Keratinocyte (primary cell): ENCODE results near the gene PRPF40B. TPM values are rescaled to one million over a fixed set of nuclear protein-coding genes. Genes with fewer than 3 reads are reported as not detected.

ENCODE experiments used
- DNase-seq: peaks from one replicate; pipeline ENCODE4 v3.0.0-alpha.2; 2011; ENCODE audit warnings: low read depth, missing footprints, low spot score
- FAIRE-seq: peaks from 2 replicates; lab custom pipeline; 2011; peaks lifted over from hg19 to GRCh38; lab: Jason Lieb, UNC
- H2AFZ ChIP-seq: 2 replicates; pipeline ENCODE4 v1.6.0; 2012; ENCODE audit warnings: low read length, control low read depth, inconsistent platforms; ENCODE audit not compliant: control insufficient read depth
- H3K27ac ChIP-seq: 2 replicates; pipeline ENCODE4 v1.5.1; 2011; ENCODE audit warnings: low read length; ENCODE audit not compliant: control insufficient read depth, insufficient read depth
- H3K27me3 ChIP-seq: 3 replicates; pipeline ENCODE4 v1.6.0; 2011; ENCODE audit warnings: low read length; ENCODE audit not compliant: control insufficient read depth, insufficient read depth; ENCODE audit errors: extremely low read depth
- H3K36me3 ChIP-seq, 2 experiments: 2 replicates in 1 of 2; 3 replicates in 1 of 2; pipeline ENCODE4 v1.5.1; 2011; ENCODE audit warnings: low read length in 2 of 2, mild to moderate bottlenecking in 1 of 2; ENCODE audit not compliant: control insufficient read depth in 2 of 2, insufficient read depth in 2 of 2; ENCODE audit errors: extremely low read depth in 1 of 2
- H3K4me1 ChIP-seq: 3 replicates; pipeline ENCODE4 v1.5.1; 2011; ENCODE audit warnings: low read length; ENCODE audit not compliant: control insufficient read depth, insufficient read depth; ENCODE audit errors: extremely low read depth
- H3K4me2 ChIP-seq: 3 replicates; pipeline ENCODE4 v1.6.0; 2011; ENCODE audit warnings: low read depth, low read length; ENCODE audit not compliant: control insufficient read depth, insufficient read depth; ENCODE audit errors: extremely low read depth
- H3K4me3 ChIP-seq, 3 experiments: fragments of 200-600 bp in 1 of 3; sonication (generic) in 1 of 3; 2 replicates in 2 of 3; 3 replicates in 1 of 3; pipeline ENCODE4 v1.5.1; 2011 to 2016; ENCODE audit warnings: low read length in 3 of 3, mild to moderate bottlenecking in 3 of 3, control low read depth in 2 of 3, inconsistent platforms in 1 of 3, low read depth in 1 of 3, mixed read lengths in 1 of 3, mixed run types in 1 of 3, moderate library complexity in 1 of 3; ENCODE audit not compliant: control insufficient read depth in 2 of 3, insufficient read depth in 2 of 3; ENCODE audit errors: extremely low read depth in 1 of 3
- H3K79me2 ChIP-seq: 2 replicates; pipeline ENCODE4 v1.6.0; 2012; ENCODE audit warnings: low read length; ENCODE audit not compliant: control insufficient read depth, insufficient read depth
- H3K9ac ChIP-seq: 3 replicates; pipeline ENCODE4 v1.6.0; 2011; ENCODE audit warnings: low read length; ENCODE audit not compliant: control insufficient read depth, insufficient read depth; ENCODE audit errors: extremely low read depth
- H3K9me1 ChIP-seq: 3 replicates; pipeline ENCODE4 v1.6.0; 2011; ENCODE audit warnings: low read length; ENCODE audit not compliant: control insufficient read depth, insufficient read depth; ENCODE audit errors: extremely low read depth
- H3K9me3 ChIP-seq: 2 replicates; pipeline ENCODE4 v1.5.1; 2012; ENCODE audit warnings: low read depth, low read length; ENCODE audit not compliant: control insufficient read depth
- H4K20me1 ChIP-seq: 3 replicates; pipeline ENCODE4 v1.6.0; 2011; ENCODE audit warnings: low read length; ENCODE audit not compliant: control insufficient read depth, insufficient read depth; ENCODE audit errors: extremely low read depth
- EZH2 ChIP-seq: IDR thresholded peaks from one replicate; pipeline ENCODE4 v1.6.1; 2012; ENCODE audit warnings: inconsistent platforms, mild to moderate bottlenecking, low read length, moderate library complexity
- dilution Hi-C: fragments of 300-500 bp; cut with MboI; formaldehyde crosslinking; loops from one replicate; pipeline ENCODE4 v1.7.0; 2020; ENCODE audit warnings: low sequenced_read_pairs; ENCODE audit not compliant: extremely low pct_ligation_motif_present
- polyA plus RNA-seq, 5 experiments: library from polyadenylated mRNA; depleted of rRNA in 3 of 5; stranded (reverse) in 3 of 5; stranded (forward) in 1 of 5; unstranded in 1 of 5; fragments of >200 nt; gene quantifications; 1 replicate in 1 of 5; 2 replicates in 3 of 5; 3 replicates in 1 of 5; pipeline versions ENCODE4 v1.2.1 to v1.2.3, GENCODE V29; 2011 to 2012; ENCODE audit warnings: missing spikeins in 2 of 5, low read depth in 1 of 5, low replicate concordance in 1 of 5
- TF ChIP-seq, protein P1 (sequence below), 3 experiments: IDR thresholded peaks in 1 of 3; conservative IDR thresholded peaks in 1 of 3; optimal IDR thresholded peaks in 1 of 3; 2 replicates in 2 of 3; 3 replicates in 1 of 3; pipeline versions ENCODE3 to v1.5.1; 2011; ENCODE audit warnings: low read length in 3 of 3, mild to moderate bottlenecking in 3 of 3, moderate library complexity in 2 of 3, control low read depth in 1 of 3, inconsistent platforms in 1 of 3; ENCODE audit not compliant: insufficient read depth in 2 of 3; ENCODE audit errors: extremely low read depth in 1 of 3

PRPF40B gene
- polyA plus RNA-seq, 1 donor (not counting 4 experiments of a cell fraction or from before 2014, with no cell fraction given), result 12.7 TPM

- H4K20me1 ChIP-seq, result no peaks in the 10 kb centered on the region
- dilution Hi-C loops, result no loop called here
- no peak overlapping the region for H3K4me3 ChIP-seq
- H2AFZ ChIP-seq, result no peak overlapping the region
- H3K4me2 ChIP-seq, result no peak overlapping the region
- no peak for DNase-seq
- peaks cover 11 to 28% of the 10 kb centered on the region in 2 experiments for H3K36me3 ChIP-seq
- TF ChIP-seq, protein P1, sequence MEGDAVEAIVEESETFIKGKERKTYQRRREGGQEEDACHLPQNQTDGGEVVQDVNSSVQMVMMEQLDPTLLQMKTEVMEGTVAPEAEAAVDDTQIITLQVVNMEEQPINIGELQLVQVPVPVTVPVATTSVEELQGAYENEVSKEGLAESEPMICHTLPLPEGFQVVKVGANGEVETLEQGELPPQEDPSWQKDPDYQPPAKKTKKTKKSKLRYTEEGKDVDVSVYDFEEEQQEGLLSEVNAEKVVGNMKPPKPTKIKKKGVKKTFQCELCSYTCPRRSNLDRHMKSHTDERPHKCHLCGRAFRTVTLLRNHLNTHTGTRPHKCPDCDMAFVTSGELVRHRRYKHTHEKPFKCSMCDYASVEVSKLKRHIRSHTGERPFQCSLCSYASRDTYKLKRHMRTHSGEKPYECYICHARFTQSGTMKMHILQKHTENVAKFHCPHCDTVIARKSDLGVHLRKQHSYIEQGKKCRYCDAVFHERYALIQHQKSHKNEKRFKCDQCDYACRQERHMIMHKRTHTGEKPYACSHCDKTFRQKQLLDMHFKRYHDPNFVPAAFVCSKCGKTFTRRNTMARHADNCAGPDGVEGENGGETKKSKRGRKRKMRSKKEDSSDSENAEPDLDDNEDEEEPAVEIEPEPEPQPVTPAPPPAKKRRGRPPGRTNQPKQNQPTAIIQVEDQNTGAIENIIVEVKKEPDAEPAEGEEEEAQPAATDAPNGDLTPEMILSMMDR (optimal IDR thresholded peaks at IDR 0.05 in 1 of 3, IDR thresholded peaks at IDR 0.05 in 1 of 3, conservative IDR thresholded peaks at IDR 0.05 in 1 of 3; ENCODE audit: extremely low read depth in 1 of 3, insufficient read depth in 2 of 3, low read length in 3 of 3), result no peak
- TF ChIP-seq EZH2, result no peak
- no peak overlapping the region for H3K27ac ChIP-seq
- no peak for FAIRE-seq
- H3K9ac ChIP-seq, result no peak overlapping the region
- H3K79me2 ChIP-seq, result no peaks in the 10 kb centered on the region
- H3K9me3 ChIP-seq, result no peaks in the 10 kb centered on the region
- peaks cover 12% of the 10 kb centered on the region for H3K4me1 ChIP-seq
- no peaks in the 10 kb centered on the region for H3K27me3 ChIP-seq
- H3K9me1 ChIP-seq, result no peaks in the 10 kb centered on the region
Observed at GRCh38 chr12:49646871-49647654, 23.7 kb downstream of the PRPF40B start.

DNA sequence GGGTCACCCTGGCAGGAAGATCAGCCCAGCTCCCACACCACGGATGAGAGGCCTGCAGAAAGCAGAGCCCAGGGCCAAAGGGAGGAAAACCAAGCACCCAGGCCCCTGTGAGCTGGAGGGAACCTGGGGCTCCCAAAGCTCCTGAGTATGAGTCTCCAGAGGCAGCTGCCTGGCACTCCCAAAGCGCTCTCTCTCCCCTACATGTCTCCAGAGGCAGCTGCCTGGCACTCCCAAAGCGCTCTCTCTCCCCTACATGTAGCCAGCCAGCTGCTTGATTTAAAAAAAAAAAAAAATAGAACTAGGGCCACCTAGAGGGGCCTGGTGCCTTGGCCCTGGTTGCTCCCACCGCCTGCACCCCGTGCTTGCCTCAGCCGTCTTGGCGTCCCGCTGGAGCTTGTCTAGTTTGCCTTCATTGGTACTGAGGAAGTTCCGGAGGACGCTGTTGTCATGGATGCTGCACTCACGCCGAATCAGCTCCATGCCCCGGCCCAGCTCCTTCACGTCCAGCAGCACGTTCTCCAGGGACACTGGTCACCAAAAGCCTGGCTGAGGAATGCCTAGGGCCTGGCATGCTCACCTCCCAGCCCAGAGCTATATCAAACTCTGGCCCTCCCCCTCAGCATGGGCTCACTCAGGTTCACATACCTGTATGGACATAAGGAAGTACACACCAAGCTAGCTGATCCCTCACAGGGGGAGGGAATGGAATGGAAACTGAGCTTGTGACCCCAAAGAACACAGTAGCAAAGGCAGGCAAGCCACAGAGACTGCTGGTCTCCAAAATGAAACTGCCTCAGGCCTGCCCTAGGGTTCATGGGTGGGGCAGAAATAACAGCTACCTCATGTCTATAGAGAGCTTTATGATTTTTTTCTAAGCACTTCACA is 24.7 kb downstream of the PRPF40B start:
- dilution Hi-C loops, result no loop called here
- no peak overlapping the region for H3K27ac ChIP-seq
- no peak for FAIRE-seq

More for the DNA sequence above, 24.7 kb downstream of the PRPF40B start:
- H3K36me3 ChIP-seq, result peaks cover 10 to 28% of the 10 kb centered on the region in 2 experiments
- no peak overlapping the region for H3K9ac ChIP-seq
- no peaks in the 10 kb centered on the region for H3K9me1 ChIP-seq
- H3K79me2 ChIP-seq, result no peaks in the 10 kb centered on the region
- no peak for DNase-seq
- H3K4me1 ChIP-seq, result peaks cover 12% of the 10 kb centered on the region
- H3K4me3 ChIP-seq, result no peak overlapping the region
- H3K4me2 ChIP-seq, result no peak overlapping the region
- TF ChIP-seq, protein P1 (optimal IDR thresholded peaks at IDR 0.05 in 1 of 3, IDR thresholded peaks at IDR 0.05 in 1 of 3, conservative IDR thresholded peaks at IDR 0.05 in 1 of 3; ENCODE audit: extremely low read depth in 1 of 3, insufficient read depth in 2 of 3, low read length in 3 of 3), result no peak
- TF ChIP-seq EZH2, result no peak
- H4K20me1 ChIP-seq, result no peaks in the 10 kb centered on the region
- no peaks in the 10 kb centered on the region for H3K27me3 ChIP-seq
- H3K9me3 ChIP-seq, result no peaks in the 10 kb centered on the region
- no peak overlapping the region for H2AFZ ChIP-seq
